NCI-H146 treated with DMSO at 0.1 percent for 48 hours (cell line): ENCODE data around the gene IL1RAPL1.

Source experiments
- DNase-seq: peaks from one replicate; lab custom pipeline; 2025; ENCODE audit not compliant: unreplicated experiment; lab: John Stamatoyannopoulos, UW

The IL1RAPL1 gene

DNA sequence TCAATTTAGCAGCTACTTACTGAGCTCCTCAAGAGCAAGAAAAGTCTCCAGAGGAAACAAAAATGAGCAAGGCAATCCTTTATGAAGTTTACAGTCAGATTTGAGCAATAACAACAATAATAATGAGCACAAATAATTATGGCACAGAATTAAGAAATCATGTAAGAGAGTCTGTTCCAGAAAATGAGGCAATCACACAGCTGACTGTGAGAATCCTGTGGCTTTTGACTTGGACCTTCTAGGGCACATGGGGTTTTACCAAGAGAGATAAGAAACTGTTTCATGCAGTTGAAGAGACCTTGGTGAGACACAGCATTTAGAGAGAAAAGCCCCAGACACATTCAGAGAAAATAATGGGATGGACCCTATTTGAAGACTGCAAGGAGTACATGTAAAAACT, 1265.5 kb downstream of the IL1RAPL1 start:
- no peak for DNase-seq

DNA sequence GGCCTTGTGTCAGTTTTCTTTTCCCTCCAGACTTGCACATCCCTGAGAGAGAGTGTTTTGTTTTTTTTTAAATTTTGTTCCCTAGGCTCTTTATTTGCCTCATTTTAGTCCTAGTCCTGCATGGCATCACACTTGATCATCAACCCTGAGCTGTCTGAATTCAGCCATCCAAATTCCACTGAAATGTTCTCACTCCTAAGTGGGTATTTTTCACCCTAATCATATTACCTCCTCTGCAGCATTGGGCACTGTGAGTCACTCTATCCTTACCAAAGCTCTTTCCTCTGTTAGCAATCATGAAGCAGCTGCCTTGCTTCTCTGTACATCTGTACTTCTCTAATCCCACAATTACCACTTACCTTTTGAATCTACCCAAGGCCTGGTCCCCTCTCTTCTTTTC, 1271.5 kb downstream of the IL1RAPL1 start:
- no peak for DNase-seq

DNA sequence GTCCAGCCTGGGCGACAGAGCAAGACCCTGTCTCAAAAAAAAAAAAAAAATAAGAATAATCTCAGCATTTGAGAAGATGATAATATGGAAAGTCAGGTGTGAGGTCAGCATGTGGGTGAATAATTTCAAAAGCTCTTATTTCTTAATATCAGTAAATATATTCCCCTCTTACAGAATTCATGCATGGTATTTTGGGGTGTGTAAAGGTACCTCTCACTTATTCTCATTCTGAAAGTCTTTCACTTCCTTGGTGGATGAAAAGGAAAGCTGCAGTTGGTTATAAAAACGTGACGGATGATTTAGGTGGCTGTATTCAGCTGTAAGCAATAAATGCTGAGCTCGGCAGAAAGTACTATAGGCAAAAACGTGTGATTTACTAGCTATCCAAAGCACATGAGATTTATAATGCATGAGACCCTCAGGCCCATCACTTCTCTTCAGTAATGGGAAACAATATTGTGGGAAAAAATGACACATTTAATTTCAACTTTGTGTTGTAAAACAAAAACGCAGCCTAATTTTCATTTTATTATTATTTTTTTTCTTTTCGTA, 1275.0 kb downstream of the IL1RAPL1 start:
- no peak for DNase-seq

GRCh38 chrX:29867971-29868370, 1280.7 kb downstream of the IL1RAPL1 start:
- DNase-seq: no peak

DNA sequence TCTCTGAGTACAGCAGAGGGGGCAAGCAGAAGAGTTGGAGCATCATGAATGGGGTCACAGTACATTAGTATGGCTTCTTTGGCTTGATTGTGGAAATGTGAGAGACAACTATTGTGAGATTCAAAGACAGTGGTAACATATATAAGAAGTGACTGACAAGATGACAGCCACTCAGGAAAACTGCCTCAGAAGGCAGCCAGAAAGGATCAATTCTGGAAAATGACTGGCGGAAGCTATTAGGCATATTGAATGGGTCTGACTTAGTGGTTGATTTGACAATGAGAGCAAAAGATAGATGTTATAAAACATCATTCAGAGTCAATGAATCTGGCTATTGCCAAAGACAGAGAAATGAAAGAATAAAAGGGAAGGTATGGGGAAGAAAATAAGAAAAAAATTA, 1282.6 kb downstream of the IL1RAPL1 start:
- no peak for DNase-seq

GRCh38 chrX:29870608-29871007, 1283.4 kb downstream of the IL1RAPL1 start:
- no peak for DNase-seq

DNA sequence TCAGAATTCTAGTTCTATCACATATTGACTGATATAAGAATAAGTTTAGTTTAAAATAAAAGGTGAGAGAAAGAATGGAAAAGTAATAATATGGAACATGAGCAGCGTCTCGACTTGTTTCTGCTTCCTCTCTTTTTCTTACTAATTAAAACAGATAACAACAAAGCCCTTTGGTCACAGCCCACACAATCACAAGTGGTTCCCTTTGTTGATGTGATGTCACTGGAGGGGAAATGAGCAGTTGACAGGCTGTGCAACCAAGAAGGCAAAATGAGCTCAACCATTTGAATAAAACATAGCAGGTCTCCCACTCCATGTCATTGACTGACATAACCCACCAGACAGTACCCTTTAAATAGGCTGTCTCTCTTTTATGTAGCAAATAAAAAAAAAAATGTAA, 1285.6 kb downstream of the IL1RAPL1 start:
- no peak for DNase-seq

DNA sequence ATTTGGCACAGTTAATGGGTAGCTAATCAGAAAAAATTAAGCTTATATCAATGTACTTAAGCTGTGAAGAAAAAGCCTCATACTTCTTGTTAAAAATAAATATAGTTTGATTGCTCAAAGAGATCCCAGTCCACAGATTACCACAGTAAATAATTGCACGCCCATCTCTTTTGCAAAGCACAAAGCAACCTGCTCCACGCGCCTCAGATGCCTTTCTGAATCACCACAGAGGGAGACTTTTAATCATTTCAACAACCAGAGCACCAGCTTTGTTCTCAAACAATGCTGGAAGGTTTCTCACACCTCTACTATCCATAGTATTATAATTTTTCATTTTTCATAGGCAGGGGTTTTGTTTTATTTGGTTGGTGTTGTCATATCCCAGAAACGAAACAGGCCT, 1289.5 kb downstream of the IL1RAPL1 start:
- DNase-seq: no peak

- no peak for DNase-seq
Observed at GRCh38 chrX:29880977-29881376, 1293.7 kb downstream of the IL1RAPL1 start.

GRCh38 chrX:29890004-29890403, 1302.8 kb downstream of the IL1RAPL1 start:
- DNase-seq: no peak

DNA sequence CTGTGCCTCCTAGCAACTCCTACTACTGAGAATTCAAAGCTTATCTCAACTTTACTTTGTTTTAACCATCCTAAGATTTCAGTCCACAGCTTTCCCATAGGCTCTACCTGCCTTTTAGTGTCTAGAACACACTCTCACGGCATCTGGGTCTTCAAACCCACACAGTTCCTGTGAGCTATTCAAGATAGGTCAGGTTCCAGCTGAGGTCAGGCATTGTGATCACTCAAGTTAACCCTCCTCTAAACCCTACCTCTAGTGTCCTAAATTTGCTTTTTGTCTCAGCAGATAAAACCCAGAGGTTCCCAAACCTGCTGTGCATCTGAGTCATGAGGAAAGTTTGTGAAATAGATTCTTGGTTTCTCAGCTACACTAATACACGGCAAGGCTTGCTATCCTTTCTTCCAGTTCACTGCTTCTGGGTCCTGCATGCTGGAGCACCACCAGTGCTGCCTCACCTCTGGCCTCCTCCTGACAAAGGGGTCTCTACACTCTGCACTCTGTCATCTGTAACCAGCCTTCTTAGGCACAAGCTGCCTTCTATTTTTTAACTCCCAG, 1303.5 kb downstream of the IL1RAPL1 start:
- DNase-seq: no peak

GRCh38 chrX:29902004-29902403, 1314.8 kb downstream of the IL1RAPL1 start:
- no peak for DNase-seq

DNA sequence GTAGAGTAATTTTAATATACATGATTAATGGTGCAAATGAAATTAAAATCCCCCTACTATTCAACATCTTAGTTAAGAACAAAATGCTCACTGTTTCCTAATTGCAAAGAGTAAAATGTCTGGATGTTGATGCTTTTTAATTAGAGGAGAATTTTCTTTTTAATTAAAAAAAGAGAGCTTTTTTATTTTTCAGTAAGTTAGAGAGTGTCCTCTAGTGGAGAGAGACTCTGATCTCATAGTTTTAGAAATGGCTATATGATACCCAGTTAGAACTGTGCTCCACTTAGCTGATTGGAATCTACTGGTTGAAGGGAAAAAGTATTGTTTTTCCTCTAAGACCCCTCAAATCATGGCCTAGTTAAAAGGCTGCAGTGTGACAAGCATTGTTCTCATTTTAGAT, 1316.1 kb downstream of the IL1RAPL1 start:
- no peak for DNase-seq

- no peak for DNase-seq
Observed at GRCh38 chrX:29911673-29912072, 1324.4 kb downstream of the IL1RAPL1 start.

DNA sequence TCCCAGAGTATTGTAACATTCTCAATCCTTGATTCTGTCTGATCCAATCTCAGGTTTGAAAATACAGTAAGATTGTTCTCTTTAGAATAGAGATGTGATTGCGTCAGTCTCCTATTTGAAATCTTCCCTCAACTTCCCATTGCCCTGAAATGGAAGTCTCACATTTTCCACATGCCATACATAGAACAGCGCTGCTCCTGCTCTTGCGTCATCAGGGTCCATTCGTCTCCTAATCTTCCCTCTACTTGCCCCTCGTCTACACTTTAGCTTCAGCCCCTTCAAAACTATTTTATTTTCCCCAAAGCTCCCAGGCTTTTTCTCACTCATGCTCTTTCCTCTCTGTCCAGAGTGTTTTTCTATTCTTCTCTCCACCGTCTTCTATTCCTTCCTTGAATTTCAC, 1326.4 kb downstream of the IL1RAPL1 start:
- DNase-seq: no peak

DNA sequence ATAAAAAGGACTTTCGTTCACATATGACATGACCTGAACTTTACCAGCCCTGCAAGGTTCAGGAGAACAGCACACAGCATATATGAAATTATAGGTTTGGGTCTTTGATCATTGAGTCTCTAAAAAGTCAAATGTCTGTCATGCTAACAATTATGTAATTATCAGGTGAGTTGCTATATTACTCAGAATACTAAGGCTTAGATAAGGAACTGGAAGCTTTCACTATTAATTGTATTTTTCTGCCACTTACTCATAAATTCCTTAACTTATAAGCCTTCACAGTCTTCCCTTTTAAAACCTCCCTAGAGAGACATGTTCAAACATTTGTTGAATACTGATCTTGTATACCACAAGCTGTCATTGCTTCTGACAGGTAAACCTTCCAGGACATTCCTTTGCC, 1335.4 kb downstream of the IL1RAPL1 start:
- no peak for DNase-seq

GRCh38 chrX:29926056-29926455, 1338.8 kb downstream of the IL1RAPL1 start:
- no peak for DNase-seq

DNA sequence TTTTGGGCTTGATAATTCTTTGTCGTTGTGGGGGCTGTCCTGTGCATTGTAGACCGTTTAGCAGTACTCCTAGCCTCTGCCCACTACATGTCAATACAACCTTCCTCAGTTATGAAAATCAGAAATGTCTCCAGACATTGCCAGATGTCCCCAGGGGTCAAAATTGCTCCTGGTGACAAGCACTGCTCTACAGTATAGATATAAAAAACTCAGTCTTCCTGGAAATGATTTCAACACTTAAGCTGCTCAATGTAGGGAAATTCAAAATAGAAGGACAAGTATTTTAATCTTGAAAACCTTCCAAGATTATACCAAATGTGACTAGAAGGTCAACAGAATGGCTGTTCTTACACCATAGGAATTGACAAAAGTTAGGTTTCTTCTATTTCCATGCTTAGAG, 1339.4 kb downstream of the IL1RAPL1 start:
- no peak for DNase-seq

DNA sequence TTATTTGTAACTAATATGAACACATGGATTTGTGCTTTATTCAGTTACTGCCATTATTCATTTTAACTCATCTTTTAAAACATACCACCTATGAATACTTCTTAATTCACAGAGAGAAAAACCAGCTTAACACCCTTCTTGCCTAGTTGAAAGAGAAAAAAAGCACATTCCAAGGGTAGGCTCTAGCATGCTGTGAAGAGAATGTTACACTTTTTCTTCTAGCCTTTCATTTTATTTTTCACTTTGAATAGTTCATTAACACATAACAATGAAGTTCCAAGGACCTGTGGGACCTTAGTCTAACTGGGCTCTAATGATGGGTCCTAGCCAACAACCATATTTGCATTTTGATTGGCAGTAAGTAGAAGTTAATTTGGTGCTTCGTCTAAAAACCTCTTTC, 1348.2 kb downstream of the IL1RAPL1 start:
- no peak for DNase-seq

- DNase-seq: no peak
Observed at GRCh38 chrX:29940750-29941149, 1353.5 kb downstream of the IL1RAPL1 start.

- DNase-seq: no peak
Observed at GRCh38 chrX:29941287-29941686, 1354.0 kb downstream of the IL1RAPL1 start.

- no peak for DNase-seq
Observed at GRCh38 chrX:29947225-29947624, 1360.0 kb downstream of the IL1RAPL1 start.

DNA sequence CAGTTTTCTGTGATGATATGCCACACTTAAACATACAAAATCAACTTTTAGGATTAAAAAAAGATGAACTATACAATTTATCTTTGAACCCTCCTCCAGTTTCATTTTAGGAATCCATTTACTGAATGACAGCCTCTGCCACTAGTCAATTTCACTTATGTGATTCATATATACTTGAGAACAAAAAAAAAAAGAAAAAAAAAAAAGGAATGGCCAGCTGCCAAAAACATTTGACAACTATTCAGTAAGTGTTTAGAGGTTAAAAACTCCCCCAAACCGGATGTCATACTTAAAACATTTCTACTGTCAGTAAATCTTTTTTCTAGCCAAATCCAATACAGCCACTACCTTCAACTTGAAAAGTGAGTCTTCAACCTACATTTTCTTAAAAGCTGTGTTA, 1361.4 kb downstream of the IL1RAPL1 start:
- no peak for DNase-seq
